Subcutaneous abdominal adipose tissue (tissue), 5 donors: ENCODE measurements around the gene GARIN1A.
"Not testable (repeated sequence)": the region's sequence is repeated elsewhere in the genome, so short reads cannot be mapped to it uniquely, and the experiment has no call there.

Source experiments
- H3K27ac ChIP-seq: one replicate; pipeline ENCODE4 v1.7.0; 2013; ENCODE audit warnings: low read depth, mild to moderate bottlenecking, inconsistent platforms, low read length, moderate library complexity
- H3K27me3 ChIP-seq, 5 donors: one replicate each; pipeline ENCODE4 v1.7.0; 2013; ENCODE audit warnings: low read length in 5 of 5, inconsistent platforms in 1 of 5; ENCODE audit not compliant: control insufficient read depth in 5 of 5, insufficient read depth in 4 of 5
- H3K36me3 ChIP-seq, 5 donors: one replicate each; pipeline ENCODE4 v1.7.0; 2013; ENCODE audit warnings: low read length in 5 of 5; ENCODE audit not compliant: control insufficient read depth in 5 of 5, insufficient read depth in 5 of 5
- H3K4me1 ChIP-seq, 5 donors: one replicate each; pipeline ENCODE4 v1.7.0; 2013; ENCODE audit warnings: low read length in 5 of 5, mild to moderate bottlenecking in 3 of 5, moderate library complexity in 1 of 5; ENCODE audit not compliant: control insufficient read depth in 5 of 5, insufficient read depth in 5 of 5
- H3K4me3 ChIP-seq, 5 donors: one replicate each; pipeline ENCODE4 v1.7.0; 2013; ENCODE audit warnings: low read length in 5 of 5, low read depth in 1 of 5
- H3K9ac ChIP-seq, 5 donors: one replicate each; pipeline ENCODE4 v1.7.0; 2013; ENCODE audit warnings: low read length in 5 of 5, mild to moderate bottlenecking in 4 of 5, moderate library complexity in 3 of 5
- H3K9me3 ChIP-seq, 5 donors: one replicate each; pipeline ENCODE4 v1.7.0; 2013; ENCODE audit warnings: low read length in 5 of 5; ENCODE audit not compliant: control insufficient read depth in 5 of 5
- donor health status: healthy.
- donor health status: healthy.
- donor health status: healthy.
- donor health status: healthy.
- donor health status: healthy.

Gene GARIN1A

GRCh38 chr7:128658428-128658827 lies 13.7 kb upstream of the GARIN1A start:
- not testable (repeated sequence) for H3K4me1 ChIP-seq, H3K36me3 ChIP-seq, H3K27ac ChIP-seq, H3K9me3 ChIP-seq, H3K27me3 ChIP-seq, H3K4me3 ChIP-seq, H3K9ac ChIP-seq

DNA sequence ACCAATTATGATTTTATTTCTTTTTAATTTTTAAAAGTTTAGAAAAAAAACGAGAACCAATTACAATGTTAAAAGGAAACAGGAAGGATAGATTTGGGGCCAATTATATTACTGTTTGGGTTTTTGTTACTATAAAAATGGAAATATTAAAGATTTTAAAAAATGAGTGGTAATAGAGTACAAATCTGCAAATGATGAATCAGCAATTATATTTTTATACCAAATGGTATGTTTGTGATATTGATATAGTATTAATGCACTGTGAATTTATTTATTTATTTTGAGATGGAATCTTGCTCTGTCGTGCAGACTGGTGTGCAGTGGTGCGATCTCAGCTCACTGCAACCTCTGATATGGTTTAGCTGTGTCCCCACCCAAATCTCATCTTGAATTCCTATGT lies 11.5 kb upstream of the GARIN1A start:
- Histone ChIP-seq H3K27ac (no peak overlapping the region), H3K9ac (no peak overlapping the region), H3K36me3 (no peaks in the 10 kb centered on the region), H3K9me3 (peaks cover 0 to 6% (median 3%) of the 10 kb centered on the region in 5 donors), H3K4me1 (no peaks in the 10 kb centered on the region), H3K4me3 (no peak overlapping the region), H3K27me3 (no peaks in the 10 kb centered on the region)

DNA sequence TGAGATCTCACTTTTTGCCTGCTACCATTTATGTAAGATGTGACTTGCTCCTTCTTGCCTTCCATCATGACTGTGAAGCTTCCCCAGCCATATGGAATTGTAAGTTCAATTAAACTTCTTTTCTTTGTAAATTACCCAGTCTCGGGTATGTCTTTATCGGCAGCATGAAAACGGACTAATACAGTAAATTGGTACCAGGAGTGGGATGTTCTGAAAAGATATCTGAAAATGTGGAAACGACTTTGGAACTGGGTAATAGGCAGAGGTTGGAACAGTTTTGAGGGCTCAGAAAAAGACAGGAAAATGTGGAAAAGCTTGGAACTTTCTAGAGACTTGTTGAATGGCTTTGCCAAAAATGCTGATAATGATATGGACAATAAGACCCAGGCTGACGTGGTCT lies 10.6 kb upstream of the GARIN1A start:
- Histone ChIP-seq H3K9ac (no peak overlapping the region), H3K27me3 (no peaks in the 10 kb centered on the region)

DNA sequence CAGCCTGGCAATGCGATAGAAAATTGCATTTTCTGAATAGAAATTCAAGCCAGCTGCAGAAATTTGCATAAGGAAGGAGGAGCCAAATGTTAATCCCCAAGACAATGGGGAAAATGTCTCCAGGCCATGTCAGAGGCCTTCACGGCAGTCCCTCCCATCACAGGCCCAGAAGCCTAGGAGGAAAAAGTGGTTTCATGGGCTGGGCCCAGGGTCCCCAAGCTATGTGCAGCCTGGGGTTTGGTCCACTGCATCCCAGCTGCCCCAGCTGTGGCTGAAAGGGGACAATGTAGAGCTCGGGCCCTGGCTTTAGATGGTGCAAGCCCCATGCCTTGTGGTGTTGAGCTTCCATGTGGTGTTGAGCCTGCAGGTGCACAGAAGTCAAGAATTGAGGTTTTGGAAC lies 10.0 kb upstream of the GARIN1A start:
- H3K27me3 ChIP-seq: no peaks in the 10 kb centered on the region
- H3K4me3 ChIP-seq: no peak overlapping the region
- H3K9ac ChIP-seq: no peak overlapping the region
- peaks cover 0 to 6% (median 3%) of the 10 kb centered on the region in 5 donors for H3K9me3 ChIP-seq
- H3K4me1 ChIP-seq: no peaks in the 10 kb centered on the region
- H3K36me3 ChIP-seq: no peaks in the 10 kb centered on the region
- no peak overlapping the region for H3K27ac ChIP-seq

More for the DNA sequence above, 10.6 kb upstream of the GARIN1A start:
- H3K9me3 ChIP-seq: peaks cover 0 to 6% (median 3%) of the 10 kb centered on the region in 5 donors
- no peaks in the 10 kb centered on the region for H3K4me1 ChIP-seq
- H3K4me3 ChIP-seq: no peak overlapping the region
- no peak overlapping the region for H3K27ac ChIP-seq
- no peaks in the 10 kb centered on the region for H3K36me3 ChIP-seq

GRCh38 chr7:128663223-128663622 lies 8.9 kb upstream of the GARIN1A start:
- not testable (repeated sequence) for H3K27me3 ChIP-seq, H3K9ac ChIP-seq, H3K27ac ChIP-seq, H3K4me1 ChIP-seq, H3K36me3 ChIP-seq, H3K9me3 ChIP-seq, H3K4me3 ChIP-seq

- Histone ChIP-seq H3K9me3 (peaks cover 0 to 6% (median 3%) of the 10 kb centered on the region in 5 donors), H3K4me3 (no peak overlapping the region), H3K27me3 (no peaks in the 10 kb centered on the region), H3K36me3 (no peaks in the 10 kb centered on the region), H3K9ac (no peak overlapping the region), H3K4me1 (no peaks in the 10 kb centered on the region), H3K27ac (no peak overlapping the region)
Observed at GRCh38 chr7:128665057-128665456, 7.0 kb upstream of the GARIN1A start.

DNA sequence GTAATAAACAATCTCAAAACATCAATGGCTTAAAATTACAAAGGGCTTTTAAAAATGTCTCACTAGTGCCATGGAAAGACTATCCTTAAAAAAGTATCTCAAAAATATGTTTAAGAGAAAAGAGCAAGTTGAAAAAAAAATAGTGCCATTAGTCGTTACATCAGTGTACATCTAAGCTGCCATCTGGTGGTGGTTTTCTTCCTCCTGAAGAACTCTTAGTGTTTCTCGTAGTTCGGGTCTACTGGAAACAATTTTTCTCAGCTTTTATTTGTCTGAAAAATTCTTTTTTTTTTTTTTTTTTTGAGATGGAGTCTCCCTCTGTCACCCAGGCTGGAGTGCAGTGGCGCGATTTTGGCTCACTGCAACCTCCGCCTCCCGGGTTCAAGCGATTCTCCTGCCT lies 5.9 kb upstream of the GARIN1A start:
- Histone ChIP-seq H3K27me3 (no peaks in the 10 kb centered on the region), H3K27ac (no peak overlapping the region), H3K9ac (no peak overlapping the region), H3K36me3 (peaks cover 0 to 5% (median 0%) of the 10 kb centered on the region in 5 donors), H3K4me1 (no peaks in the 10 kb centered on the region), H3K9me3 (peaks cover 0 to 6% (median 3%) of the 10 kb centered on the region in 5 donors), H3K4me3 (no peak overlapping the region)

- Histone ChIP-seq H3K4me1 (no peaks in the 10 kb centered on the region), H3K36me3 (peaks cover 0 to 5% (median 0%) of the 10 kb centered on the region in 5 donors), H3K9me3 (no peaks in the 10 kb centered on the region), H3K9ac (no peak overlapping the region), H3K4me3 (no peak overlapping the region), H3K27me3 (no peaks in the 10 kb centered on the region), H3K27ac (no peak overlapping the region)
Observed at GRCh38 chr7:128672927-128673517, 930 bp downstream of the GARIN1A start.

- Histone ChIP-seq H3K27me3 (no peaks in the 10 kb centered on the region), H3K4me1 (no peaks in the 10 kb centered on the region), H3K9ac (no peak overlapping the region), H3K36me3 (peaks cover 0 to 5% (median 0%) of the 10 kb centered on the region in 5 donors), H3K4me3 (no peak overlapping the region), H3K9me3 (no peaks in the 10 kb centered on the region), H3K27ac (no peak overlapping the region)
Observed at GRCh38 chr7:128673571-128673970, 1.5 kb downstream of the GARIN1A start.

DNA sequence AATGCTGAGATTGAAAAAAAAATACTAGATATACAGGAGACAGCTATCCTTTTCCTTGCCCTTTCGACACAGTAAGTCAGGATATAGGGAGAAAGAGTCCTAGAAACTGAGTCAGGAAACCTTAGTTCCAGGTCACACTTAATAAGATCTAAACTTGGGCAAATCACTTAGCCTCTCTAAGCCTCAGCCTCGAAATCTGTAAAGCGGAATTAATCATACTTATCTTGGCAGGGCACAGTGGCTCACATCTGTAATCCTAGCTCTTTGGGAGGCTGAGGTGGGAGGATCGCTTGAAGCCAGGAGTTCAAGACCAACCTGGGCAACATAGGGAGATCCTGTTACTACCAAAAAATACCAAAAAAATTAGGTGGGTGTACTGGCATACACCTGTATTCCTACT lies 4.6 kb downstream of the GARIN1A start:
- no peaks in the 10 kb centered on the region for H3K4me1 ChIP-seq
- H3K27me3 ChIP-seq: no peaks in the 10 kb centered on the region
- peaks cover 0 to 11% (median 5%) of the 10 kb centered on the region in 5 donors for H3K36me3 ChIP-seq
- no peak overlapping the region for H3K9ac ChIP-seq
- no peak overlapping the region for H3K4me3 ChIP-seq
- no peaks in the 10 kb centered on the region for H3K9me3 ChIP-seq
- no peak overlapping the region for H3K27ac ChIP-seq
